Temporal lobe (tissue), 1 donor: Measurements from ENCODE around the gene POLR2M. TPM values are rescaled to one million over a fixed set of nuclear protein-coding genes. Genes with fewer than 3 reads are reported as not detected.

Experiments used
- total RNA-seq: library from RNA; depleted of rRNA; stranded (reverse); fragments of >200 nt; gene quantifications from one replicate; pipeline ENCODE4 v1.2.3, GENCODE V29; 2014

Gene POLR2M
- total RNA-seq, 1 donor from 2014 or later = 159 TPM

Other genes starting within 250 kb of the POLR2M start
- 0.25 TPM for gene MYZAP, start 114.8 kb upstream of the POLR2M start, total RNA-seq